ENCODE data around the gene SLC12A3. TPM values are rescaled to one million over a fixed set of nuclear protein-coding genes. Genes with fewer than 3 reads are reported as not detected.

The SLC12A3 gene
- total and polyA plus RNA-seq, 2 of the 8 experiments (the other 6 are each of a cell fraction or from before 2014, with no cell fraction given): not detected

- Histone ChIP-seq H2AFZ (ENCODE audit: low read length) (no peak overlapping the region), H3K4me3 (ENCODE audit: extremely low read depth in 1 of 4, insufficient read depth in 2 of 4, low read depth in 3 of 4, low read length in 4 of 4) (no peak overlapping the region), H2BK12ac (ENCODE audit: low read depth, low read length) (no peak overlapping the region), H3K4ac (replicated peaks; ENCODE audit: insufficient read length, low read depth, low read length) (no peak overlapping the region), H3K4me1 (replicated peaks in 1 of 4; ENCODE audit: control insufficient read depth in 3 of 4, insufficient read depth in 4 of 4, low read length in 3 of 4) (no peaks in the 10 kb centered on the region), H3K14ac (ENCODE audit: insufficient read length) (no peak overlapping the region), H3K23me2 (ENCODE audit: low read depth, low read length) (no peaks in the 10 kb centered on the region), H3K27ac (ENCODE audit: low read depth, low read length) (no peak overlapping the region), H3K23ac (ENCODE audit: insufficient read length) (no peak overlapping the region), H3K9ac (replicated peaks in 1 of 4; ENCODE audit: extremely low read depth in 1 of 4, low read depth in 3 of 4, low read length in 3 of 4) (no peak overlapping the region), H2BK20ac (ENCODE audit: low read length) (no peak overlapping the region), H3K27me3 (replicated peaks in 1 of 4; ENCODE audit: control insufficient read depth in 3 of 4, extremely low read depth in 1 of 4, insufficient read depth in 3 of 4, low read length in 3 of 4) (no peaks in the 10 kb centered on the region), H3K4me2 (ENCODE audit: insufficient read depth in 1 of 2, low read depth in 2 of 2, low read length in 2 of 2) (no peak overlapping the region), H2BK120ac (replicated peaks; ENCODE audit: low read depth, low read length) (no peak overlapping the region), H3K18ac (ENCODE audit: extremely low read depth, low read length) (no peak overlapping the region), H3K79me2 (ENCODE audit: control insufficient read depth in 1 of 2, insufficient read depth in 2 of 2, low read length in 2 of 2) (no peaks in the 10 kb centered on the region), H4K91ac (replicated peaks; ENCODE audit: insufficient read length, low read length) (no peak overlapping the region), H3K56ac (replicated peaks; ENCODE audit: insufficient read length, low read depth, low read length) (no peak overlapping the region), H3K79me1 (ENCODE audit: low read depth, low read length) (no peaks in the 10 kb centered on the region), H3K9me3 (ENCODE audit: insufficient read depth in 2 of 2, low read depth in 1 of 2, low read length in 1 of 2) (no peaks in the 10 kb centered on the region), H2BK15ac (ENCODE audit: low read length) (no peak overlapping the region), H3K36me3 (ENCODE audit: control insufficient read depth in 2 of 4, insufficient read depth in 4 of 4, low read length in 3 of 4) (peaks cover 3 to 22% (median 15%) of the 10 kb centered on the region in 4 experiments; a peak in 5 of 8 replicates), H4K20me1 (replicated peaks in 1 of 2; ENCODE audit: control insufficient read depth in 1 of 2, insufficient read depth in 2 of 2, low read length in 2 of 2) (peaks cover 0 to 2% of the 10 kb centered on the region in 2 experiments), H2BK5ac (ENCODE audit: low read depth, low read length) (no peak overlapping the region), H2AK5ac (ENCODE audit: low read depth, low read length) (no peak overlapping the region), H4K8ac (ENCODE audit: extremely low read depth, insufficient read depth, low read length) (no peak overlapping the region), H4K5ac (ENCODE audit: insufficient read length, low read depth, low read length) (no peak overlapping the region)
- FAIRE-seq (no peak), DNase-seq (ENCODE audit: low read depth in 1 of 2, low spot score in 2 of 2) (no peak)
- ChIA-PET POLR2A (ENCODE audit: partially characterized antibody) (interaction anchor here (0.6 to 8.0 kb wide), 5 partner anchors 13 to 262 kb away, joined by 3 to 125 read pairs (median 3); partner anchors contain the start of gene HERPUD1), CTCF (ENCODE audit: partially characterized antibody) (interaction anchor here (0.6 to 2.0 kb wide), 8 partner anchors 9 to 477 kb away, joined by 3 to 8 read pairs (median 4); partner anchors contain the start of gene CETP)
- WGBS, 2 experiments (ENCODE audit: extremely low coverage in 1 of 2, insufficient coverage in 1 of 2, insufficient read length in 1 of 2, insufficient replicate concordance in 2 of 2, low coverage in 1 of 2, low lambda C conversion rate in 2 of 2, missing lambda C conversion rate in 1 of 2): 100% methylated on average over 2 of the region's 2 CpGs; no CpG with 5 or more reads in 1 of the 2 experiments
- no peak for TF ChIP-seq ATF3 (IDR thresholded peaks at IDR 0.05; ENCODE audit: insufficient read depth, low read depth, low read length)
- TF ChIP-seq BACH1 (IDR thresholded peaks at IDR 0.05; ENCODE audit: low read length): no peak
Observed at GRCh38 chr16:56947604-56947995, 82.6 kb downstream of the SLC12A3 start.

All from H1 (cell line).